MCF 10A (cell line): ENCODE data around the gene MCTP1. TPM values are rescaled to one million over a fixed set of nuclear protein-coding genes. Genes with fewer than 3 reads are reported as not detected.

Source experiments
- BruUV-seq: library from RNA; stranded (reverse); fragments of 400-500 nt; replicated peaks from 2 replicates; lab custom pipeline; 2021; lab: Mats Ljungman, UMichigan
- CTCF ChIA-PET: fragments of 300-600 bp; sonication (Branson Sonifier 250); formaldehyde crosslinking; extraction: SDS; loops from one replicate; lab custom pipeline; 2021; ENCODE audit warnings: antibody characterized with exemption, inconsistent platforms; lab: Yijun Ruan, JAX
- POLR2A ChIA-PET: fragments of 300-600, 350-650 bp; sonication (Branson Sonifier 250); formaldehyde crosslinking; extraction: SDS; loops from one replicate; lab custom pipeline; 2020; ENCODE audit warnings: antibody characterized with exemption, inconsistent platforms; lab: Yijun Ruan, JAX
- DNase-seq: peaks from one replicate; pipeline ENCODE4 v3.0.0-alpha.2; 2018; ENCODE audit not compliant: unreplicated experiment
- H3K27ac Mint-ChIP-seq: one replicate; pipeline ENCODE4 v1.8.0; 2022; ENCODE audit warnings: mild to moderate bottlenecking, low read depth, mixed read lengths; ENCODE audit not compliant: unreplicated experiment
- H3K27me3 Mint-ChIP-seq: one replicate; pipeline ENCODE4 v1.8.0; 2022; ENCODE audit warnings: mixed read lengths; ENCODE audit not compliant: insufficient read depth, unreplicated experiment
- H3K36me3 Mint-ChIP-seq: one replicate; pipeline ENCODE4 v1.8.0; 2022; ENCODE audit warnings: mild to moderate bottlenecking, moderate library complexity, mixed read lengths; ENCODE audit not compliant: insufficient read depth, unreplicated experiment
- H3K4me1 Mint-ChIP-seq: one replicate; pipeline ENCODE4 v1.8.0; 2022; ENCODE audit warnings: mixed read lengths; ENCODE audit not compliant: insufficient read depth, unreplicated experiment
- H3K4me3 Mint-ChIP-seq: one replicate; pipeline ENCODE4 v1.8.0; 2022; ENCODE audit warnings: mild to moderate bottlenecking, moderate library complexity, mixed read lengths; ENCODE audit not compliant: unreplicated experiment
- H3K9me3 Mint-ChIP-seq: one replicate; pipeline ENCODE4 v1.8.0; 2022; ENCODE audit warnings: mixed read lengths; ENCODE audit not compliant: unreplicated experiment
- CTCF ChIP-seq: fragments of 200-600 bp; IDR thresholded peaks from one replicate; pipeline ENCODE4 v1.8.0; 2022; ENCODE audit warnings: antibody characterized with exemption, mild to moderate bottlenecking; ENCODE audit not compliant: unreplicated experiment
- intact Hi-C: fragments of 100-400 bp; cut with micrococcal nuclease; formaldehyde crosslinking; loops from 2 replicates; pipeline ENCODE4 v1.14.1; 2022
- total RNA-seq: library from RNA; stranded (reverse); gene quantifications from 2 replicates; pipeline ENCODE4 v1.2.3, GENCODE V29; 2022

Gene MCTP1
- total RNA-seq, 1 experiment from 2014 or later = 40.3 TPM

DNA sequence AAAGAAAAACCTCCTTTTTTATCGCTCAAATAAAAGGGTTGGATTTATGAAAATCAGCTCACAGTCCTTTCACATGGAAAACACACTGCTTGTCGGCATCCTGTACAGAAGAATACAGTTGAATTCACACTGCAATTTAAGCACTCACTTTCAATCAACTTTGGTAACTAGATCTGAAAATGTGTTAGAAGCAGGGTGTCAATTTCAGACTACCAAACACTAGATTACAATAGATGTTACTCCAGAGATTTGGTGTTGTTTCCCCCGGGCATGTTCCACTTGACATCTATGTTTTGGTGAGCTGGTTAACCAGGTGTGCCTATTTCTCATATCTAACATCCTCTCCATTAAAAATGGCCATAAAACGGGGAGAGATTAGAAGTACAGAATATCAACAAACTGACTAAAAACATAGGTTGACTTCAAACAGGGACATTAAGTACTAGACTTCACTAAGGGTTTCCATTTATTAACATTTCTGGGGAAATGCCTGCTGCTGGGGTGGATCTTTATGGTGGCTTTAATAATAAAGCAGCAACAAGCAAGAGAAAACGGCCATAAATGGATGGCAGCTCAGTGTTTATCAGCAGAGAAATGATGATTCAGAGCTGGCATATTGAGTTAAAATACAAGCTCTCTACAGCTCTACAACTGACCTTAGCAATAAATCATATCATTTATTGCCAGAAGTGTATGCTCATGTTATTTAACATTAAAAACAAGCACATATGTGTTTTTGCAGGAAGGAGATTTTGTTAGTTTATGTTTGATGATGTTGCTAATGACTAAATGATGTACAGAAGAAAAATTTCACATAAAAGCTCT, 507.6 kb downstream of the MCTP1 start:
- ChIA-PET CTCF (interaction anchor here (0.8 to 1.2 kb wide), 2 partner anchors 15 to 73 kb away, joined by 3 read pairs; no protein-coding TSS in a partner anchor), POLR2A (no interaction called here)
- H3K4me3 Mint-ChIP-seq = no peak overlapping the region
- DNase-seq = no peak
- H3K27me3 Mint-ChIP-seq = no peaks in the 10 kb centered on the region
- no TSS peak for BruUV-seq
- no peak overlapping the region for H3K27ac Mint-ChIP-seq
- no peaks in the 10 kb centered on the region for H3K9me3 Mint-ChIP-seq
- H3K36me3 Mint-ChIP-seq = no peaks in the 10 kb centered on the region
- TF ChIP-seq CTCF = no peak
- intact Hi-C loops = no loop called here
- no peaks in the 10 kb centered on the region for H3K4me1 Mint-ChIP-seq

GRCh38 chr5:94776167-94776566, 508.7 kb downstream of the MCTP1 start:
- Mint-ChIP-seq H3K27me3 (no peaks in the 10 kb centered on the region), H3K36me3 (no peaks in the 10 kb centered on the region), H3K9me3 (no peaks in the 10 kb centered on the region), H3K27ac (no peak overlapping the region), H3K4me3 (no peak overlapping the region), H3K4me1 (no peaks in the 10 kb centered on the region)
- no peak for DNase-seq
- POLR2A ChIA-PET = no interaction called here
- TF ChIP-seq CTCF = no peak
- no TSS peak for BruUV-seq
- intact Hi-C loops = no loop called here
- CTCF ChIA-PET = interaction anchor here (1.2 kb wide), 1 partner anchor 10 kb away, joined by 3 read pairs; no protein-coding TSS in a partner anchor

DNA sequence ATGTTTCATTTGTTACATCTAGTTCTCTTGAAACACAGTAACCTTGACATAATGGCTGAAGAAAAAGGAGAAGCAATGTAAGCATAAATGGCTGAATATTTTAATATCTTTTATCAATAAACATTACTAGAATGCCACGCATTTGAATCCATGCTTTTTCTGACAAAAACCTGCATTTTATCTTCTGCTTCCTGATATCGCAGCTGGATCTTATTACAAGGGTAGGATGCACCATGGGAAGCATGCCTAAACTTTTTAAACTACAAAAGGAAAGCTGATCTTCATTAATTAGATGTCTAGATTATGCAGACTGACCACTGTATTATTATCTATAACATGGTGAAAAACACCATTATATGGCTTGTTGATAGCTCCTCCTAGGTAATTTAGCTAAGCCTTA, 509.8 kb downstream of the MCTP1 start:
- Mint-ChIP-seq H3K27ac (no peak overlapping the region), H3K27me3 (no peaks in the 10 kb centered on the region), H3K4me3 (no peak overlapping the region), H3K36me3 (no peaks in the 10 kb centered on the region), H3K4me1 (no peaks in the 10 kb centered on the region), H3K9me3 (no peaks in the 10 kb centered on the region)
- no peak for TF ChIP-seq CTCF
- no peak for DNase-seq
- ChIA-PET POLR2A (no interaction called here), CTCF (interaction anchor here (1.2 kb wide), 1 partner anchor 11 kb away, joined by 3 read pairs; no protein-coding TSS in a partner anchor)
- intact Hi-C loops = no loop called here
- no TSS peak for BruUV-seq

DNA sequence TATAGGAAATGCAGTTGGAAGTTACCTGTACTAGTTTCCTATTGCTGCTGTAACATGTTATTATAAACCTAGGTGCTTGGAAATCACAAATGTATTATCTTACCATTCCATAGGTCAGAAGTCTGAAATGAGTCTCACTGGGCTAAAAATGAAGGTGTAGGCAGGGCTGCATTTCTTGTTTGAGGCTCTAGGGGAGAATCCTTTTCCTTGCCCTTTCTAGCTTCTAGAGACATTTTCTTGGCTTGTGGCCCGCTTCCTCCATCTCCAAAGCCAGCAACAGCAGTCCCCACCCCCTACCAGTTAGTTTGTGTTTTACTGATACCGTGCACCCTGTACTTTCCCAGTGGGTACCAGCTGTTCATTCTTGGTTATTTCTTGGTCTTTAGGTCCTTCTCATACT, 513.2 kb downstream of the MCTP1 start:
- H3K27me3 Mint-ChIP-seq = no peaks in the 10 kb centered on the region
- H3K9me3 Mint-ChIP-seq = no peaks in the 10 kb centered on the region
- no TSS peak for BruUV-seq
- H3K36me3 Mint-ChIP-seq = no peaks in the 10 kb centered on the region
- no peaks in the 10 kb centered on the region for H3K4me1 Mint-ChIP-seq
- ChIA-PET CTCF (interaction anchor here (0.6 to 1.2 kb wide), 3 partner anchors 8 to 96 kb away, joined by 3 read pairs; no protein-coding TSS in a partner anchor), POLR2A (interaction anchor here (0.7 kb wide), 1 partner anchor 596 kb away, joined by 3 read pairs; no protein-coding TSS in a partner anchor)
- no peak overlapping the region for H3K27ac Mint-ChIP-seq
- DNase-seq = no peak
- H3K4me3 Mint-ChIP-seq = no peak overlapping the region
- no peak for TF ChIP-seq CTCF
- intact Hi-C loops = no loop called here
